GM13977 (cell line): ENCODE results near the gene CDK1.

Experiments used
- DNase-seq: peaks from one replicate; pipeline ENCODE4 v3.0.0; 2012; ENCODE audit warnings: low spot score
- in situ Hi-C: fragments of 300-500 bp; cut with MboI; formaldehyde crosslinking; loops from one replicate; pipeline ENCODE4 v1.12.0; 2022; ENCODE audit warnings: low sequenced_read_pairs, low pct_unique_long_range_greater_than_20kb, mixed read lengths, inconsistent platforms; ENCODE audit not compliant: unreplicated experiment
- TF ChIP-seq, protein P1 (sequence below): IDR thresholded peaks from 2 replicates; pipeline ENCODE4 v1.5.1; 2012; ENCODE audit warnings: mild to moderate bottlenecking, control low read depth; ENCODE audit not compliant: insufficient read depth; ENCODE audit errors: extremely low read depth, missing control alignments

Gene CDK1

DNA sequence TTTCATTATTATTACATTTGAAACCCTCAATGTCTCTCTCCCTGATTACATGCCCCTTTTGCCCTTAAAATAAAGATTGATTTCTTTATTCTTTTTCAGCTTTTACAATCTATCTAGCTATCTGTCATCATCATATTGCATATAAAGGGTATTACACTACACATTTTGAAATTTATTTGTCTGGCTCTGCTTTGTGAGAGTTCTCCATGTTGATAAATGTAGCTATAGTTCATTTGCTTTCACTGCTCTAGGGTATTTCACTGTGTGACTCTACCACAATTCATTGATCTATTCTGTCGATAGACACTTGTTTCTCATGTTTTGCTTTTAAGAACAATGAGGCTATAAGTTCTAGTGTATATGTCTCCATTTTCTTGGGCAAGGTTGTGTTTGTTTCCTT lies 25.6 kb downstream of the CDK1 start:
- in situ Hi-C loops, result loop anchor here (25.0 kb wide), 2 partner anchors 158 to 483 kb away; no protein-coding TSS in a partner anchor
- DNase-seq, result no peak
- TF ChIP-seq, protein P1, sequence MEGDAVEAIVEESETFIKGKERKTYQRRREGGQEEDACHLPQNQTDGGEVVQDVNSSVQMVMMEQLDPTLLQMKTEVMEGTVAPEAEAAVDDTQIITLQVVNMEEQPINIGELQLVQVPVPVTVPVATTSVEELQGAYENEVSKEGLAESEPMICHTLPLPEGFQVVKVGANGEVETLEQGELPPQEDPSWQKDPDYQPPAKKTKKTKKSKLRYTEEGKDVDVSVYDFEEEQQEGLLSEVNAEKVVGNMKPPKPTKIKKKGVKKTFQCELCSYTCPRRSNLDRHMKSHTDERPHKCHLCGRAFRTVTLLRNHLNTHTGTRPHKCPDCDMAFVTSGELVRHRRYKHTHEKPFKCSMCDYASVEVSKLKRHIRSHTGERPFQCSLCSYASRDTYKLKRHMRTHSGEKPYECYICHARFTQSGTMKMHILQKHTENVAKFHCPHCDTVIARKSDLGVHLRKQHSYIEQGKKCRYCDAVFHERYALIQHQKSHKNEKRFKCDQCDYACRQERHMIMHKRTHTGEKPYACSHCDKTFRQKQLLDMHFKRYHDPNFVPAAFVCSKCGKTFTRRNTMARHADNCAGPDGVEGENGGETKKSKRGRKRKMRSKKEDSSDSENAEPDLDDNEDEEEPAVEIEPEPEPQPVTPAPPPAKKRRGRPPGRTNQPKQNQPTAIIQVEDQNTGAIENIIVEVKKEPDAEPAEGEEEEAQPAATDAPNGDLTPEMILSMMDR, result no peak

DNA sequence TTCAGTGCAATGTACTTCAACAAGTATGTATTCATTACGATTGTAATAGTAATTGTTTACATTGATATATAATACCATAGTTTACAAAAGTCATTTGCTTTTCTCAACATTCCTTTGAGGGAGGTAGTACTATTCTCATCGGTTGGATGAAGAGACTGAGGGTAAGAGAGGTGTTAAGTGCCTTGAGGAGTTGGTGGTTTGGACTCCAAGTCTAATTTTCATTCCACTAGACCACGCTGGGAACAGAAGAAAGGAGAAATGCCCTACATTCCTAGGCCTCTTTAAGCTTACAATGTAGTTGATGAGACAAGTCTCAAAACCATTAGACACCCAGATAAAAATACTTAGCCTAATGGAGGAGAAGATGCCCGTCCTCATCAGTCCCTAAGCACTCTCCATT lies 28.6 kb downstream of the CDK1 start:
- DNase-seq, result no peak
- in situ Hi-C loops, result loop anchor here (25.0 kb wide), 2 partner anchors 155 to 480 kb away; no protein-coding TSS in a partner anchor
- TF ChIP-seq, protein P1, result no peak

DNA sequence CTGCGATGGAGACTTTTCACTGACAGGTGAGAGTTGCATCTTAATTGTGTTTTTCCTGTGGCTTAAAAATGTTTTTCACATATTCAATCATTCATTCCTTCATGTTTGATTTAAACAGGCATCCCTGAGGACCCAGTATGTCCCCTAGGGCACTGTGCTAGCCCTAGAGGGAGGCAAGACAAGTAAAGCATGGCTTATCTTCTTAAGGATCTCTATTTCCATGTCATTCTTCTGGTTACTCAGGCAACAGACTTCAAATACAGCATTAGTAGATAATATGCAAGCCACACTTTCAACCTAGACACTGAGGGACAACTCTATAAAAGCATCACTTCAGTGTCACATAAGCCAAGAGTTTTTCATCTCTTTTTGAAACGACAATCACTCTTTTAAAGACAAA lies 29.2 kb downstream of the CDK1 start:
- in situ Hi-C loops, result loop anchor here (25.0 kb wide), 2 partner anchors 155 to 480 kb away; no protein-coding TSS in a partner anchor
- no peak for DNase-seq
- TF ChIP-seq, protein P1, result no peak

DNA sequence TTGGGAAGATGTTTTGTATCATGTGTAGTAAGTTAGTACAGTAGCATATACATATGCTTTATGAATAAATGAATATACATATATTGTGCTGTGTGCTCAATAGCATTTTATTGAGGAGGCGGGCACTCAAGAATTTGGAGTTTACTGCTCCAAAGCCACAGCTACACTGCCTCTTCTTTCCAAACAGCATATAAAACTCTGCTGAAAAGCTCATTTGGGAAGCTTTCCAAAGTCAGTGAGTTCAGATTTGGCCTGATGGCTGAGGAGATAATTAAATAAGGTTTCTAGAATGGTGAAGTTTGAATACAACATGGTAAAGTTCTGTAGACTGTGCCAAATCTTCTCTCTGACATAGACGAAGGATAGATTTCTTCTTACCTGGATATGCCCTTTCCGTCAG lies 29.8 kb downstream of the CDK1 start:
- in situ Hi-C loops, result loop anchor here (25.0 kb wide), 2 partner anchors 154 to 479 kb away; no protein-coding TSS in a partner anchor
- TF ChIP-seq, protein P1, result no peak

DNA sequence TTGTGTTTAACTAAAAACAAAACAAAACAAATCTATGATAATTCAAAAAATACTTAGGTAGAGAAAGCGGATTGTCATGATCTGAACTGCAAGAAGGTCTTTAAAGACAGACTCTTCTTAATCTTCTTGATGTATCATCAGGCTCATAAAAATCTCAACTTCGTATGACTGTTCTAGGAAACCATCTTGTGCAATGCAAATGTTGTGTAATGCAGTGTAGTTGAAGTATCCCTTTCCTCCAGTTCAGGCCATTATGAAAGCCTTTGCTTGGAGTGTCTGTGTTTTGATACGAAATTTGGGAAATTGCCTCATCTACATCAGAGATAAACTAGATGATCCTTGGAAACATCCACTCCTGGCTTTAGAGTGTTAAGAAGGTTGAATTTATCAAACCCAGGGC lies 30.9 kb downstream of the CDK1 start:
- TF ChIP-seq, protein P1, result no peak
- in situ Hi-C loops, result loop anchor here (25.0 kb wide), 2 partner anchors 153 to 478 kb away; no protein-coding TSS in a partner anchor
- DNase-seq, result no peak

More for the DNA sequence above, 29.8 kb downstream of the CDK1 start:
- DNase-seq, result no peak

DNA sequence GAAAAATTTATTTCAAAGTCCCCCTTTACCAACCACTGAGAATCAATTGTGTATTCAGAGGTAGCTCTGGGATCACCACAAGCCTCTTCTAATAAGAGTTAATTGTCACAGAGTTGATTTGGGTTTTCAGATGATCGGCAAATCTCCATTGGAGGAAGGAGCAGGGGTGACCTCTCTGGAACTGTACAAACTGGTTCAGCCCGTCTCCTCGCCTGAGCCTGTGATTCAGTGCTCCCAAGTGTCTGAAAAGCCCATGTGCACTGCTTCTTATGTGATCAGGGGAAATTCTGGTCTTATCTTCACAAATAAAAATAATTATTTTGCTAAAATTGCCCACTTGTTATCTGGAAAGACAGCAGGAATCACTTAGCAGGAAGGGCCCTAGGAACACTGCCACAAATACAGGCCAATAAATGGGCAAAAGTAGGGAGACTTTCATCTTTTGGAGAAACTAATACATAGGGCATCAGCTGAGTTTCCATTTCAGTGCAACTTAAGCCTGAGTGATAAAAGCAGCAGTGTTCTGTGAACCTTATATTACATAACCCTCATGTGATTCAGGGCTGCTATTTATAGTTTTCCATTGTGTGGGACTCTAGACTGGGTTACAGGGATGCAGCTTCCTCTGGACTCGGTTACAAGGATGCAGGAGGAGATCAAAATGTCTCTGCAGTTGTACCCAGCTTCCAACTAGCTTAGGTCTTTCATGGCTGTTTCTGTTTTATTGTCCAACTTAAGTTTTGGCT lies 32.3 kb downstream of the CDK1 start:
- in situ Hi-C loops, result loop anchor here (25.0 kb wide), 2 partner anchors 152 to 477 kb away; no protein-coding TSS in a partner anchor
- TF ChIP-seq, protein P1, result no peak
- DNase-seq, result no peak
